GDM1 (cell line): ENCODE results near the gene SPTBN4.
"Not testable (repeated sequence)": the region's sequence is repeated elsewhere in the genome, so short reads cannot be mapped to it uniquely, and the experiment has no call there.

Experiments used
- DNase-seq: peaks from one replicate; lab custom pipeline; 2025; lab: John Stamatoyannopoulos, UW

The SPTBN4 gene

DNA sequence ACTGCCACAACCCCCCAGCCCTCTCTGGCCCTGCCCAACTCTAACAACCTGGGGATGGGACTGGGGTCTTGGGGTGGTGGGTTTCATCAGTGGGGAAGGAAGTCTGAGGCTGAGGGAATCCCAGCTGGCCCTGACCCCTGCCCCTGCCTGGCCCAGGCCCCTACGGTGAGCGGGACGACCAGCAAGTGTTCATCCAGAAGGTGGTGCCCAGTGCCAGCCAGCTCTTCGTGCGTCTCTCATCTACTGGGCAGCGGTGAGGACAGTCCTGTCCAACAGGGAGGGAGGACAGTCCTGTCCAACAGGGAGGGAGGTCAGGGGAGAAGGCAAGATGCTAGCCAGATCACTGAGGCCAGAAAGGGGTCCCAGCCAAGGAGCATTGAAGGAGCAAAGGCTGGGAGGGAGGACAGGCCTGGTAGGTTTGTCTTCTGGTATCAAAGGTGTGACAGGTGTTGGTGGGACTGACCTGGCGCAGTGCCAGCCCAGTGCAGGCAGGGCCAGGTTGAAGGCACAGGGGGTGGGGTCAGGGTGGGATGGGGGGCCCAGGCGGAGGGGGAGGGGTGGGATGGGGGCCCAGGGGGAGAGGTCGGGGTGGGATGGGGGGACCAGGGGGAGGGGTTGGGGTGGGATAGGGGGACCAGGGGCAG lies 122.2 kb downstream of the SPTBN4 start:
- DNase-seq = no peak

DNA sequence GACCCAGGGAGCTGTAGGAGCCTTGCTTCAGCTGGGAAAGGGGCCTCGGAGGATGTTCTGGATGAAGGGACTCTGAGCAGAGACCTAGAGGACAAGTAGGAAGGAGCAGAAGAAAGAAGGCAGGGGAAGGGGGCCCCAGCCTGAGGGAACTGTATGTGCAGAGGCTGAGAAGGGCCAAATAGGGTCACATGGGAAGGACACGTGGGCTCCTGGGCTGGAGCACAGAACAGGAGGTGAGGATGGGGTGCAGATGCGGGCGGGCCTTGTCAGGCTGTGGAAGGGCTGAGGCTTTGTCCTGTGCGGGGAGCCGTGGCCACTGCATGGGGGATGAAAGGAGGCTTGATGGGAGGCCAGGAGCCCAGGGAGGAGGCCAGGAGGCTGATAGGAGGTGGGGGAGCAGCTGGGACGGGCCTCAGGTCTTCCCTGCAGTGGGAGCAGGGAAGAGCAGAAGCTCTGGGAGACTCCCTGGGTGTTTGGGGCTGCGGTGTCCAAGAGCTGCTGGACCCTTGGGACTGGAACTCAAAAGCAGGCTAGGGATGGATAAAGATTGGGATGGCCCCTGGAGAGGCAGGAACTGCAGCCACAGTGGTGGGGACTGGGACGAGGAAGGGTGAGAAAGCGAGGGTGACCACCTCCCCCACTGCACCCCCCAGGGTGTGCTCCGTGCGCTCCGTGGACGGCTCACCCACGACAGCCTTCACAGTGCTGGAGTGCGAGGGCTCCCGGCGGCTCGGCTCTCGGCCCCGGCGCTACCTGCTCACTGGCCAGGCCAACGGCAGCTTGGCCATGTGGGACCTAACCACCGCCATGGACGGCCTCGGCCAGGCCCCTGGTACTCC lies 123.0 kb downstream of the SPTBN4 start:
- DNase-seq = no peak

DNA sequence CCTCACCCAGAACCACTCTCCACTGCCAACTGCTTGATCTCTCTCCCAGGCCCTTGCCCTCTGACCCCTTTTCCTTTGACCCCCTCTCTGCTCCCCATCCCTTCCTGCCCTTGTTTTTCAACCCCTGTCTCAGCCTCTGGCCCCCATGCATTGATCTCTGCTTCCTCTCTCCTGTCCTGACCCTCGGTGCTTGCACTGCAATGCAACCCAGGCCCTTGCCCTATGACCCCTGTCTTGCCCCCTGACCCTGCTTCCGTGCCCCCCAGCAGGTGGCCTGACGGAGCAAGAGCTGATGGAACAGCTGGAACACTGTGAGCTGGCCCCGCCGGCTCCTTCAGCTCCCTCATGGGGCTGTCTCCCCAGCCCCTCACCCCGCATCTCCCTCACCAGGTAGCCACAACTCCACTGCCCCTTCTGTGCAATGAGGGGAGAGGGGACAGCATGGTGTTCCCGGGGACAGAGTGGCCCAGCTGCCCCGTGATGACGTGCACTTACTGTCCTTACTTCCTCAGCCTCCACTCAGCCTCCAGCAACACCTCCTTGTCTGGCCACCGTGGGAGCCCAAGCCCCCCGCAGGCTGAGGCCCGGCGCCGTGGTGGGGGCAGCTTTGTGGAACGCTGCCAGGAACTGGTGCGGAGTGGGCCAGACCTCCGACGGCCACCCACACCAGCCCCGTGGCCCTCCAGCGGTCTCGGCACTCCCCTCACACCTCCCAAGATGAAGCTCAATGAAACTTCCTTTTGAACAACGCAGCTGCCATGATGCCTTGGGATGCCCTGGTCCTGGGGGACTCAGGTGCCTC lies 123.9 kb downstream of the SPTBN4 start:
- DNase-seq = no peak

DNA sequence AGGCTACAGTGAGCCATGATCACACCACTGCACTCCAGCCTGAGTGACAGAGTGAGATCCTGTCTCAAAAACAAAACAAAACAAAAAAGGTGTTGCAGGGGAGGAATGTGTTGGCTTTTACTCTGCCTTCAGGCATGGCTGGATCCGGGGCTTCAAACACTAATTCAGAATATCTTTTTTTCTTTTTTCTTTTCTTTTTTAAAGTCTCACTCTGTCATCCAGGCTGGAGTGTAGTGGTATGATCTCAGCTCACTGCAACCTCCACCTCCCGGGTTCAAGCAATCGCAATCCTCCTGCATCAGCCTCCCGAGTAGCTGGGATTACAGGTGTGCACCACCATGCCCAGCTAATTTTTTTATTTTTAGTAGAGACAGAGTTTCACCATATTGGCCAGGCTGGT lies 124.9 kb downstream of the SPTBN4 start:
- DNase-seq = not testable (repeated sequence)

DNA sequence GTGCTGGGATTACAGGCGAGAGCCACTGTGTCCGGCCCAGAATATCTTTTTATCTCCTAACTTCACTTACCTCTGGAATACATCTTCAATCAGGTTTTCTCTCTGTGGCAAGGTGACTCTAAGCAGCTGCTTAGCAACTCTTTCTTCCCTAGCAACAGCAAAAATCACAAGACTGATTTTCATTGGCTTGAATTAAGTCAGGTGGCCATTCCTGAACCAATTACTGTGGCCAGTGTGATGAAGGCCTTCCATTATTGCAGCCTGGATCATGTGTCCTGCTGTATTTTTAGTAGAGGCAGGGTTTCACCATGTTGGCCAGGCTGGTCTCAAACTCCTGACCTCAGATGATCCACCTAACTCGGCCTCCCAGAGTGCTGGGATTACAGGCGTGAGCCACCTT lies 125.4 kb downstream of the SPTBN4 start:
- DNase-seq = no peak

DNA sequence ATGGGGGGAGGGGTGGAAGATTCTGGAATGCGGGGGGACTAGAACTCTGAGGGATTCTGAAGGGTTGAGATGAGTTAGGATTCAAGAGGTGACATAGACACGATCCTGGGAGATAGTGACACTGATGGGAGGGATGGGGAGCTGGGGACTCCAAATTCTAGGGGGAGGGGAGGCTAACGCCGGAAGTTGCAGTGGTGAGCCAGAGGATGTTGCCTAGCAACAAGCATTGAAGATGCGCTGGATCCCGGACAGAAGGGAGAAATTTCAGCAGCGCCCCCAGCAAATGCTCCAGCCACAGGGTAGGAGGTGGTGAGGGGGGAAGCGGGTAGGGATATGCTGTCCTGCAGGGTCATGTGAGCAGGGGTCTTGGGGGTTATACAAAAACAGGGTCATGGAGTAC lies 127.5 kb downstream of the SPTBN4 start:
- DNase-seq = no peak

DNA sequence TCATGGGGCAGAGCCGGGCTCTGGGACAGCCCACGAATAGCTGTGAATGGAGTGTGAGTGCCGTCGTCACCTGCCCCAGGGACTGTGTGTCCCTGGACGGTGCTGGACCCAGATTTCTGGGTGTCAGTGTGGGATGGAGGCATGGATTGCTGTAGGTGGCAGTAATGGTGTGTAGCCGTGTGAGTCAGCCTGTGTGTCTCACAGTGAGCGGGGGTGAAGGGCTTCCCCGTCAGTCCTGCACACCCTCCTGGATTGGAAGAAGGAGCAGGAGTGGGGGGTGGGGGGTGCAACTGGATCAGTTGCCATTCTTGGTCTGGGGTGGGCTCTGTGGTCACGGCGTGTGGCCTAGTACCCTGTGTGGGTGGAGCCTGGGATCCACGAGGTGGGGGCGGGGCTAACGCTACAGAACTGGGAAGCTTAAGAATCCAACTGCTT lies 127.9 kb downstream of the SPTBN4 start:
- DNase-seq = no peak

DNA sequence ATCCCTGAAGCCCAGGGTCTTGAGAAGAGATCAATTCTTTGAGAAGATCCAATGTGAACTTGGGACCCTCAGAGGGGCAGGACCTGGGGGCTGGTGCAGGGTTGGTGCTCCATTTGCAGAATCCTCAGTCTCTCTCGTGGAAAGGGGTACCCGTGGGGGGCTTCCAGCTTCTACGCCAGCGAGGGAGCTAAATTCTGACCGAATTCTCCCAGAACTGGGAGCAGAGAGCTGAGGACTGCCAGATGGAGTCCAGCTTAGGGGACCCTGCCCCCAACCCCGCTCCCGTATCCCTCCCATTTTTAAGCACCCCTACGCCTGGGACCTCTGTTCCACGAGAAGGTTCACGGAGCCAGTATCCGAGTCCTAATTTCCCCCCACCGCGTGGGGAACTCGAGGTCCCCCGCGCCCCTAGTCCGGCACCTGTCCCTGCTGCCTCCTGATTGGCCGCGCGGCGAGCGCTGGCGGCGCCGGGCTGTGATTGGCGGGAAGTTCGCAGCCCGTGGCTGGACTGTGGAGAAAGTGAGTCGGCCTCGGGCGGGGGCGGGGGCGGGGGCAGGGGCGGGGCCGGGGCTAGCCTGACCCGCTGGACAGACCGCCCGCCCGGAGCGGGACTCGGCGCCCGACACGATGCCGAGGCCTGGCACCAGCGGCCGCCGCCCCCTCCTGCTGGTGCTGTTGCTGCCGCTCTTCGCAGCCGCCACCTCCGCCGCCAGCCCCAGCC lies 130.0 kb downstream of the SPTBN4 start:
- DNase-seq = no peak

DNA sequence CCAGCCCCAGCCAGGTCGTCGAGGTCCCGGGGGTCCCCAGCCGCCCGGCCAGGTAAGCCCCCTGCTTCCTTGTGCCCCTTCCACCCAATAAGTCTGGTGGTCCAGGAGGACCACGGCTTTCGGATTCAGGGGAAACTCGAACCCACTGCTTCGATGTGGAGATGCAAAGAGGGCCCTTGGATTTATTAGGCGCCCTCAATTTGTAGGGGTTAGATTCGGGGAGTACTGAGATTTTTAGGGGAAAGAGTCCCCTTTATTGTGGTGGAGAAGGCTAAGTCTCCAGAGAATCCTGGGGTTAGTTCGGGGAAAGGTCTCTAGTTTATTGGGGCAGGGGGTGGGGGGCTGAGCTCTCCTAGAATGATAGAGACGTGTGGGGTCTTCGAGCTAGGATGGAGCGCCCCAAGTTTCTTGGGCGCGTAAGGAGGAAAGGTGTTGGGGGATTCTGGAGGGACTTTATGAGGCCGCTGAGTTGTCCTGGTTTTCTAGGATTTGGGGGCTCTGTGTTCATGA lies 130.6 kb downstream of the SPTBN4 start:
- DNase-seq = no peak

DNA sequence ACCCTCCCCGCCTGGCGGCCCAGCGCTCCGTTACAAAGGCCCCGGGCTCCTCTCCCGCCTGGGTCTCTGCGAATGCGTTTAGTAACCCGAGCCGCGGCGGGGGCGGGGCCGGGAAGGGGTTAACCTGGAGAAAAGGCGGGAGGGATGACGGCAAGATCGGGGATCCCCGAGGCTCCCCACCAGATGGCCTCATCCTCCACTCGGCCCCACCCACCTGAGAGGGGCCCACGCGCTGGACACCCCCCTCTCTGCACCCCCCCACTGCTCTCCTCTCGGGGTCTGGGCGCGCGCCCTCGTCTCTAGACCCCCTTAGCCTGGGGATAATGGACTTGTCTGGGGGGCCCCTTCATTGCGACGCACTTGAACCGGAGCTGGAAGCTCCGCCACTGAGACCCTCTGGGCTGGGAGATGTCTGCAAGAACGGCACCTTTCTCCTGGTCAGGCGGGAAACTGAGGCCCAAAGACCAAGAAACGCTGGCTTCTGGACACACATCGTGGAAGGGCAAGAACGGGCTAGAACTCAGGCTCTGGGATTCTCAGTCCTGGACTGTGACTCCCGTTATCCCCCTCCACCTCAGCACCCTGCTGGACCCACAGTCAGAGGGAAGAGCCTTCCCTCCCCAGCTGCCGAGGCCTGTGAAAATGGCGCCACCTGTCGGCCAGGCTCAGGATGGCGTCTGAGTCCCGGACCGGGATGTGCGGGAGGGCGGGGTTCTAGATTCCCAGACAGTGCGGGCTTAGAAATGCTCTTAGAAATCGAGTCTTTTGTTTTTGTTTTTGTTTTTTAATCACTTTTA lies 131.5 kb downstream of the SPTBN4 start:
- peak; percentile 68 for DNase-seq

DNA sequence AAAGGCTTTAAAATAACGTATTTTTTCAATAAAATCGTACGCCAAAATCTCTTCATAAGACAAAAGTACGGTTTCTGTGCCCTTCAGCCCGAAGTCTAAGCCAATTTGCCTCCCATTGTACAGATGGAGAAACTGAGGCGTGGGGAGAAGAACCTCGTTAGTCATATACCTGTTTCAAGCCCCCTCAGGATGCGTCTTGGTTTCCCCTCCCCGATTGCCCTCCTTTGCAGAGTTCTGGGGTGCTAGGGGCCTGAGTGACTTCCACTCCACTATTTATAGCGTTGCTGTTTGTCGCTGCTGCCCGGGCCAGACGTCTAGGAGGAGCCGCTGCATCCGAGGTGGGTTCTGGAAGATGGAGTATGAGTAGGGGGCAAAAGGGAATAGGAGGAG lies 132.1 kb downstream of the SPTBN4 start:
- DNase-seq = no peak

DNA sequence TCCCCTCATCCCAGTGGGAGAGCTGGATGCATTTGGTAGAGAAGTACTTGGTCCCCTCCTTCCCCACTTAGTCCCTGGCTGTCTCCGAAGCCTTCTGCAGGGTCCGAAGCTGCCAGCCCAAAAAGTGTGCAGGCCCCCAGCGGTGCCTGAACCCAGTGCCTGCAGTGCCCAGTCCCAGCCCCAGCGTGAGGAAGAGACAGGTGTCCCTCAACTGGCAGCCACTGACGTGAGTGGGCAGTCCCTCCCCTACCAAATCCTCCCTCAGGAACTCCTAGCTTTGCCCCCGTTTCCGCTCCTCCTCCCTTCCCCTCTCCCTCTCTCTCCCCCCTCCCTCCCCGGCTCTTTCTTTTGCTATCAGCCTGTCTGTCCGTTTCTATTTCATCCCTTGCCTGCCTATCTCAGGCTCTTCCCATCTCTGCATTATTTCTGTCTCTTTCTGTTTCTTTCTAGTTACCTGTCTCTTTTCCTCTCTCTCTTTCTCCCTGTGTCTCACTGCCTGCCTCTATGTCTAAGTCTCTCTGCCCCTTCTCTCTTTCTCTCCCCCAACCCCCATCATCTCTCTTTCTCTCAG lies 132.6 kb downstream of the SPTBN4 start:
- no peak for DNase-seq

DNA sequence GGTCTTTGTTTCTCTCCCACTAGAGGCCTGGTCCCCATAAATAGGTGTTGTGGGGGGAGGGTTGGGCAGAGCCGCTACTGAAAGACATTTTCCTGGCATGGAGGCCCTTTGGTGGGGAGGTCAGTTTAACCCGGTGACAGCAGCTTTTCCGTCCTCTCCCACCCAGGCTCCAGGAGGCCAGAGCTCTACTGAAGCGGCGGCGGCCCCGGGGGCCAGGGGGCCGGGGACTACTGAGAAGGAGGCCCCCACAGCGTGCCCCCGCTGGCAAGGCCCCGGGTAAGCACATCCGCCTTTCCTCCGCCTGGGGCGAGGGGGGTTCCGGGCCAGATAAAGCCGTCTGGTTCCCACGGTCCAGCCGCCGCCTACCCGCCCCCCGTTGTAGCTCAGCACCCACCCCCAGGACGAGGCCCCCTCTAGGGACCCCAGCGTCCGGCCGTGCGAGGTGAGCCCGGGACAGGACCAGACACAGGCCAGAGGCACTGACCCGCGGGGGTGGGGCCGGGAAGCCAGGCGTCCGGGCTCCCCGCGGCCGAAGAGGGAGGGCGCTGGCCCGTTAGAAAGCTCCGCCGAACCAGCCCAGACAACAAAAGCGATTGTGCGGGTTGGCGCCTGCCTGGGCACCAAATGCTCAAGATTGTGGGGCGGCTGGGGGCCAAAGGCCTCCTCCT lies 133.2 kb downstream of the SPTBN4 start:
- no peak for DNase-seq

DNA sequence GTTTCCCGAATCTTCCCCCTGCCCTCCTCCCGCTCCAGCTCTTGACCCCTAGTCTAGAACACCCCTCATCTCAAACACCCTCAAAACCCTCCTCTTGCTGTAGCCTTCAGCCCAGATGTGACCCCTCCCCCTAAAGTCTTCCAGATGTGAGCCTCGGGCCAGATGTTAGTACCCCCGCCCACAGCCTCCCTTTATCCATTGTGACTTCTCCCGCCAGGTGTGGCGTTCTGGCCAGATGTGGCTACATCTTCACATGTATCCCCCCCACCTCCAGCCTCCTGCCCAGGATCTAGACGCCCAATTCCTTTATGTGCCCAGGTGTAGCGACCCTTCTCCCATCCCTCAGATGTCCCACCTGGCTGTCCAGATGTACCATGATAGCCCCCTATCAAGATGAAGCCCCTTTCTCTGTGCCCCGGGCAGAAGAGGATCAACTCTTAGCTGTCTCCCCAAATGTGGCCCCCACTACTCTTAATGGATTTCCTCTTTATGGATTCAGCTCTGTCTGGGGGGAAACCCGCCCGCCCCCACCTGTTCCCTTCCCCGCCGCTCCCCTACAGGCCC lies 133.9 kb downstream of the SPTBN4 start:
- DNase-seq = no peak

DNA sequence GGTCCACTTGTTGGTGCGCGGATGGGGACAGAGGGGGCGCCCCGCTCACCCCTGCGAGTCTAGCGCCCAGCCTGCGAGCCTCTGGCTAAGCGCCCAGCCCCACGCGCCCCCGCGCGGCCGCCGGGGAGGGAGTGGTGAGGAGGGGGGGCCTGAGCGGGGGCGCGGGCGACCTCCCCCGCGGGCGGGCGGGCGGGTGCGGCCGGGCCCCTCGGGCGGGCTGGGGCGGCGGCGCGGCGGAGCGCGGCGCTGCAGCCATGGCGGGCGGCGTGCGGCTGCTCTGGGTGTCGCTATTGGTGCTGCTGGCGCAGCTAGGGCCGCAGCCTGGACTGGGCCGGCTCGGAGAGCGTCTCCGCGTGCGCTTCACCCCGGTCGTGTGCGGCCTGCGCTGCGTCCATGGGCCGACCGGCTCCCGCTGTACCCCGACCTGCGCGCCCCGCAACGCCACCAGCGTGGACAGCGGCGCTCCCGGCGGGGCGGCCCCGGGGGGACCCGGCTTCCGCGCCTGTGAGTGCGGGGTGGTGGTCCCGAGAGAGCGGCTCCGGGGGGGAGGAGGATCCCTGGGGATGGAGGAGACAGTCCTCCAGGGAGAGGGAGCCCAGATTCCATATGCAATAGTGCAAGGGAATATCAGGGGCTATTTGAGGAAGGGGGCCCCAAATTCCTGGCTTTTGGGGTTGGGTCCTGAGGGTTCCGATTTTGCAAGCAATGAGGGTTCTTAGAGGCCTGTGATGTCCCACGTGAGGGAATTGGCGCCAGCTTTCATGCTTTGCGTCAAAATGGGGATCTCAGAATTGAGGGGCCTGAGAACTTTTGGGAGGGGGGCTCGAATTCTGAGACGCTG lies 134.6 kb downstream of the SPTBN4 start, which contains the start of gene LTBP4:
LTBP4 (plus strand) TSS at position 236 of the 841 bp plus-strand sequence; CDS start at position 255, 19 bp downstream.
- no peak for DNase-seq

DNA sequence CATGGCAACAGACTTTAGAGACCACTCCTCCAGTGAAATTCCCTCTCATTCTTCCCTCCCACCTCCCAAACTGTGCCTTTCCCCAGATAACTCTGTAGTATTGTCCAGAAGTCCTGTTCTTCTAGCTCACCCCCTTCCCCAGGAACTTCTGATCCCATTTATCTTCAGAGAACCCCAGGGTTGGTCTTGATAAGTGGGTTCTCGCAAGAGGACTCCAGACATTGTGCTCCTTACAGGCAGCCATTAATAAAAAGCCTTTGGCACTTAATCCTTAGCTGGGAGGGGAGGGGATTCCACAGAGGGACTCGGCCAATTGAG lies 136.2 kb downstream of the SPTBN4 start:
- DNase-seq = no peak

DNA sequence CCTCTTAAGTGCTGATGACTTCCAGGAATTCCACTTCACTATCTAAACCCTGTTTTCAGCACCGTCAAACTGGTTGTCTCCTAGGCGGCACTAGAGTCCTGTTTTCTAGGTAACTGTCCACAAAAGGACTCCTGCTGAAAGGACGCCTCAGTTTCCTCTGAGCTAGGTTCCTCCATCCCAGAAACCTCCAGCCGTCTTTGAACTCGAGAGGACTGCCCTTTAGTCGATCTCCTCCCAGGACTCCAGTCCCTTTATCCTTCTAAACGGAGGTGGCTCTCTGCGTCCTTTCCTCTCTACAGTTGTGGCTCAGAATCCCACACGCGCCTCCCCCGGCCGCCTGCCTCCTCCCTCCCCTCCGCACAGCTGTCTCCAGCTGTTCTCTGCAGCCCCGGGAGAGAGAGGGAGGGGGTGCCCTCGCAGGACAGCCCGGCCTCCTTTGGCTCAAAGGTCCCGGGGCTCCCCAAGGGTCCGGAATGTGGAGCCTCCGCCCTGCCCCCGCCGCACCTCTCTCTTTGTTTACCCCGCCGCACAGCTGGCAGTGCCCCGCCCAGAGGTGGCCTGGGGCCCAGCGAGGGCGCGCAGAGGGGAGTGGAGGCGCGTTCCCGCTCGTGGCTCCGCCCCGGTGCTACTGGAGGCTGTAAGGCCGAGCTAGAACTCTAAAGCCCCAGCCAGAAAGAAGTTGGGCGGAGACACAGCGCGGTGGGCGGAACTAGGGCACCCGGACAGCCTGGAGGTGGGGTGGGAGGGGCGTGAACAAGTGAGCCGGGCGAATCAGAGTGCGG lies 136.8 kb downstream of the SPTBN4 start:
- DNase-seq = peak; percentile 90

DNA sequence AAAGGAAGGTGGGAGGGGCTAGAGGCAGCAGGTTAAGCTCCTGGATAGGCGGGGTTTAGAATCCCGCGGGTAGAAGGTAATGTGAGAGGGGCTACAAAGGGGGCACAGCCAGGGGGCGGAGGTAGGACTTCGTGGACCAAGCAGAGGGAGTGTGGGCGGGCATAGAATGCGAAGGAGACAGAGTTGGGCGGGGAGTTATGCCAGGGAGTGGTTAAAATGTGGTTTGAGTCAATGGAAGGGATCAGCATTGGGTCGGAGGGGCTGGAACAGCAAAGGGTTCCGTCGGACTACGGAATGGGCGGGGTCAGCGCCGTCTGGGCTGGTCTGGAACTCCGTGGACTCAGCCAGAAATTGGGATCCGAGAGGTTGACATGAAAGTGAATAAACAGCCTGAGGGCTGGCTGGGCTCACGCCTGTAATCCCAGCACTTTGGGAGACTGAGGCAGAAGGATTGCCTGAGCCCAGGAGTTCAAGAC lies 137.4 kb downstream of the SPTBN4 start:
- DNase-seq = no peak
